Measurements from ENCODE around the gene KCNH8. TPM values are rescaled to one million over a fixed set of nuclear protein-coding genes. Genes with fewer than 3 reads are reported as not detected.

KCNH8 gene
- total and polyA plus RNA-seq, 2 of the 4 experiments (the other 2 are of a cell fraction), result not detected

- in situ Hi-C loops (cut with MboI; ENCODE audit: low sequenced_read_pairs) (no loop called here), dilution Hi-C loops (cut with HindIII; ENCODE audit: low sequenced_read_pairs, unreplicated experiment) (no loop called here), intact Hi-C loops (cut with micrococcal nuclease) (no loop called here)
- TF ChIP-seq CHD1 (IDR thresholded peaks at IDR 0.05; ENCODE audit: low read depth, low read length) (no peak), BHLHE40 (IDR thresholded peaks at IDR 0.05; ENCODE audit: low read depth, low read length) (no peak), NFE2L2 (IDR thresholded peaks at IDR 0.05; ENCODE audit: low read depth, low read length) (no peak)
- no TSS peak for BruUV-seq (replicated peaks)
- H3K9me1 ChIP-seq (ENCODE audit: insufficient read depth, low read length), result no peaks in the 10 kb centered on the region
- no peak overlapping the region for H2AK9ac ChIP-seq (replicated peaks; ENCODE audit: low read depth, low read length, poor library complexity)
- no peaks in the 10 kb centered on the region for H3K36me3 ChIP-seq (ENCODE audit: control insufficient read depth, insufficient read depth, low read length)
- no peak overlapping the region for H3K14ac ChIP-seq (replicated peaks; ENCODE audit: low read depth, low read length)
- no peak overlapping the region for H2BK5ac ChIP-seq (ENCODE audit: low read depth, low read length, poor library complexity, severe bottlenecking)
- H3K56ac ChIP-seq (ENCODE audit: extremely low read depth, insufficient read depth, low read length), result no peak overlapping the region
- no peak overlapping the region for H3K27ac ChIP-seq (ENCODE audit: insufficient read depth, low read length)
- no peaks in the 10 kb centered on the region for H3K4me1 ChIP-seq (ENCODE audit: control insufficient read depth, insufficient read depth, low read length)
- no peak overlapping the region for H4K8ac ChIP-seq (ENCODE audit: low read depth in 2 of 2, low read length in 2 of 2)
- H4K5ac ChIP-seq (ENCODE audit: low read depth, low read length), result no peak overlapping the region
- no CpG with 5 or more reads among the region's 3 CpGs for WGBS, 2 experiments (ENCODE audit: extremely low coverage in 2 of 2, insufficient read length in 1 of 2)
- H3K9me3 ChIP-seq (ENCODE audit: control insufficient read depth, insufficient read depth, low read length), result peaks cover 9% of the 10 kb centered on the region
- H3K4me3 ChIP-seq (ENCODE audit: insufficient read depth, low read depth, low read length), result no peak overlapping the region
- H4K91ac ChIP-seq (ENCODE audit: insufficient read depth, low read depth, low read length), result no peak overlapping the region
- H3K9ac ChIP-seq (ENCODE audit: low read depth, low read length), result no peak overlapping the region
- H3K23ac ChIP-seq (ENCODE audit: low read depth, low read length), result no peak overlapping the region
- no peak for ATAC-seq (ENCODE audit: low read depth)
- no peaks in the 10 kb centered on the region for H4K20me1 ChIP-seq (ENCODE audit: insufficient read depth, low read length)
- H3K4ac ChIP-seq (ENCODE audit: low read depth, low read length), result no peak overlapping the region
- no peak overlapping the region for H2AK5ac ChIP-seq (ENCODE audit: low read depth, low read length)
- H3K18ac ChIP-seq (ENCODE audit: low read depth, low read length), result no peak overlapping the region
- CTCF ChIA-PET, result no interaction called here
- no peak overlapping the region for H2AFZ ChIP-seq (replicated peaks; ENCODE audit: low read length, poor library complexity)
- H2BK15ac ChIP-seq (ENCODE audit: low read depth, low read length), result no peak overlapping the region
- H3K4me2 ChIP-seq (ENCODE audit: low read depth, low read length), result no peak overlapping the region
- H3K27me3 ChIP-seq (ENCODE audit: control insufficient read depth, insufficient read depth, low read length), result no peaks in the 10 kb centered on the region
- no peak overlapping the region for H2BK120ac ChIP-seq (ENCODE audit: low read depth, low read length)
- H2BK20ac ChIP-seq (ENCODE audit: low read depth, low read length), result no peak overlapping the region
- POLR2A ChIA-PET (ENCODE audit: unreplicated experiment), result no interaction called here
- no peaks in the 10 kb centered on the region for H3K79me1 ChIP-seq (ENCODE audit: low read depth in 1 of 2, low read length in 2 of 2)
- DNase-seq, result no peak
Measured at GRCh38 chr3:19576343-19576742, 428.0 kb downstream of the KCNH8 start.

Small RNA genes lying within 50 kb of the gene (microRNA-seq; reads per million reads assigned to microRNA genes)
- 0 reads per million in 2 experiments for gene MIR4791 (ENCODE audit: insufficient read depth in 1 of 2, insufficient read length in 1 of 2, unreplicated experiment in 1 of 2)

Small RNA genes lying within 50 kb of the gene (small RNA-seq; reads per million reads assigned to genes)
- 0 reads per million in 5 experiments for gene MIR4791
